H1 (cell line): ENCODE measurements around the gene SPACDR. TPM values are rescaled to one million over a fixed set of nuclear protein-coding genes. Genes with fewer than 3 reads are reported as not detected.

Source experiments
- CTCF ChIA-PET: fragments of 300-600 bp; sonication (Branson Sonifier 250); formaldehyde crosslinking; loops from one replicate; lab custom pipeline; 2021; ENCODE audit not compliant: partially characterized antibody; lab: Charles Lee
- POLR2A ChIA-PET: fragments of 300-600 bp; sonication (Branson Sonifier 250); formaldehyde crosslinking; loops from one replicate; lab custom pipeline; 2021; ENCODE audit warnings: inconsistent platforms; ENCODE audit not compliant: partially characterized antibody; lab: Charles Lee
- DNase-seq, 2 experiments: peaks; one replicate each; pipeline versions ENCODE4 v3.0.0 to v3.0.0-alpha.2; 2010 to 2022; ENCODE audit warnings: low spot score in 2 of 2, low read depth in 1 of 2, mixed read lengths in 1 of 2
- FAIRE-seq: peaks from 2 replicates; lab custom pipeline; 2011; peaks lifted over from hg19 to GRCh38; lab: Jason Lieb, UNC
- H2AFZ ChIP-seq: 2 replicates; pipeline ENCODE4 v1.8.1; 2012; ENCODE audit warnings: low read length, inconsistent platforms
- H2AK5ac ChIP-seq: 2 replicates; pipeline ENCODE4 v1.6.1; 2013; ENCODE audit warnings: low read depth, low read length
- H2BK120ac ChIP-seq: replicated peaks from 2 replicates; pipeline ENCODE3; 2013; ENCODE audit warnings: low read depth, low read length, inconsistent platforms
- H2BK12ac ChIP-seq: 2 replicates; pipeline ENCODE4 v1.6.1; 2013; ENCODE audit warnings: low read depth, low read length
- H2BK15ac ChIP-seq: 2 replicates; pipeline ENCODE4 v1.6.1; 2013; ENCODE audit warnings: low read length
- H2BK20ac ChIP-seq: 2 replicates; pipeline ENCODE4 v1.6.1; 2013; ENCODE audit warnings: low read length
- H2BK5ac ChIP-seq: 2 replicates; pipeline ENCODE4 v1.6.1; 2013; ENCODE audit warnings: low read depth, low read length
- H3K14ac ChIP-seq: 2 replicates; pipeline ENCODE4 v1.6.1; 2013; ENCODE audit warnings: inconsistent platforms; ENCODE audit not compliant: insufficient read length
- H3K18ac ChIP-seq: 2 replicates; pipeline ENCODE4 v1.6.1; 2013; ENCODE audit warnings: low read length; ENCODE audit errors: extremely low read depth
- H3K23ac ChIP-seq: 2 replicates; pipeline ENCODE4 v1.6.1; 2013; ENCODE audit warnings: inconsistent platforms; ENCODE audit not compliant: insufficient read length
- H3K23me2 ChIP-seq: 2 replicates; pipeline ENCODE4 v1.6.1; 2013; ENCODE audit warnings: low read depth, low read length
- H3K27ac ChIP-seq: 2 replicates; pipeline ENCODE4 v1.6.1; 2011; ENCODE audit warnings: low read depth, low read length, inconsistent platforms
- H3K27me3 ChIP-seq, 4 experiments: replicated peaks in 1 of 4; 1 replicate in 1 of 4; 2 replicates in 3 of 4; pipeline versions ENCODE4 v1.6.1 to v1.8.1; 2011 to 2013; ENCODE audit warnings: low read length in 3 of 4, mild to moderate bottlenecking in 3 of 4, inconsistent platforms in 2 of 4, mixed read lengths in 2 of 4, moderate library complexity in 1 of 4; ENCODE audit not compliant: control insufficient read depth in 3 of 4, insufficient read depth in 3 of 4; ENCODE audit errors: extremely low read depth in 1 of 4
- H3K36me3 ChIP-seq, 4 experiments: 2 replicates each; pipeline versions ENCODE4 v1.6.1 to v1.8.1; 2011 to 2013; ENCODE audit warnings: mild to moderate bottlenecking in 4 of 4, low read length in 3 of 4, moderate library complexity in 2 of 4, control low read depth in 1 of 4, inconsistent platforms in 1 of 4; ENCODE audit not compliant: insufficient read depth in 4 of 4, control insufficient read depth in 2 of 4
- H3K4ac ChIP-seq: replicated peaks from 2 replicates; pipeline ENCODE3; 2013; ENCODE audit warnings: low read length, low read depth, mixed read lengths, inconsistent platforms; ENCODE audit not compliant: insufficient read length
- H3K4me1 ChIP-seq, 4 experiments: replicated peaks in 1 of 4; 1 replicate in 1 of 4; 2 replicates in 3 of 4; pipeline versions ENCODE4 v1.6.1 to v1.8.1; 2011 to 2013; ENCODE audit warnings: low read length in 3 of 4, inconsistent platforms in 2 of 4, mixed read lengths in 1 of 4; ENCODE audit not compliant: insufficient read depth in 4 of 4, control insufficient read depth in 3 of 4
- H3K4me2 ChIP-seq, 2 experiments: 2 replicates each; pipeline versions ENCODE4 v1.6.1 to v1.8.1; 2011 to 2013; ENCODE audit warnings: low read depth in 2 of 2, low read length in 2 of 2, control low read depth in 1 of 2, inconsistent platforms in 1 of 2, mild to moderate bottlenecking in 1 of 2; ENCODE audit not compliant: insufficient read depth in 1 of 2
- H3K4me3 ChIP-seq, 4 experiments: fragments of 200-600, 300-600 bp in 1 of 4; sonication (generic), shearing (Covaris generic), sonication (Bioruptor Twin) in 1 of 4; 2 replicates each; pipeline versions ENCODE4 v1.5.1 to v1.8.1; 2011 to 2016; ENCODE audit warnings: low read length in 4 of 4, low read depth in 3 of 4, control low read depth in 2 of 4, inconsistent platforms in 2 of 4, mild to moderate bottlenecking in 2 of 4, mixed read lengths in 1 of 4, moderate library complexity in 1 of 4; ENCODE audit not compliant: insufficient read depth in 2 of 4; ENCODE audit errors: extremely low read depth in 1 of 4
- H3K56ac ChIP-seq: replicated peaks from 2 replicates; pipeline ENCODE3; 2013; ENCODE audit warnings: low read depth, mild to moderate bottlenecking, mixed read lengths, low read length, inconsistent platforms; ENCODE audit not compliant: insufficient read length
- H3K79me1 ChIP-seq: 2 replicates; pipeline ENCODE4 v1.6.1; 2013; ENCODE audit warnings: low read depth, low read length, control low read depth
- H3K79me2 ChIP-seq, 2 experiments: 2 replicates each; pipeline versions ENCODE4 v1.6.1 to v1.8.1; 2012 to 2013; ENCODE audit warnings: low read length in 2 of 2, mild to moderate bottlenecking in 2 of 2, inconsistent platforms in 1 of 2; ENCODE audit not compliant: insufficient read depth in 2 of 2, control insufficient read depth in 1 of 2
- H3K9ac ChIP-seq, 4 experiments: replicated peaks in 1 of 4; 1 replicate in 1 of 4; 2 replicates in 3 of 4; pipeline versions ENCODE4 v1.6.1 to v1.8.1; 2011 to 2013; ENCODE audit warnings: low read depth in 3 of 4, low read length in 3 of 4, control low read depth in 2 of 4, mild to moderate bottlenecking in 2 of 4, moderate library complexity in 2 of 4, inconsistent platforms in 1 of 4; ENCODE audit errors: extremely low read depth in 1 of 4
- H3K9me3 ChIP-seq, 2 experiments: 2 replicates each; pipeline versions ENCODE4 v1.6.1 to v1.8.1; 2012 to 2013; ENCODE audit warnings: mild to moderate bottlenecking in 2 of 2, moderate library complexity in 2 of 2, control low read depth in 1 of 2, inconsistent platforms in 1 of 2, low read depth in 1 of 2, low read length in 1 of 2, mixed read lengths in 1 of 2; ENCODE audit not compliant: insufficient read depth in 2 of 2
- H4K20me1 ChIP-seq, 2 experiments: replicated peaks in 1 of 2; 2 replicates each; pipeline versions ENCODE3 to v1.8.1; 2011 to 2013; ENCODE audit warnings: inconsistent platforms in 2 of 2, low read length in 2 of 2, mild to moderate bottlenecking in 1 of 2; ENCODE audit not compliant: insufficient read depth in 2 of 2, control insufficient read depth in 1 of 2
- H4K5ac ChIP-seq: 2 replicates; pipeline ENCODE4 v1.6.1; 2013; ENCODE audit warnings: low read length, low read depth, mixed read lengths, inconsistent platforms; ENCODE audit not compliant: insufficient read length
- H4K8ac ChIP-seq: 2 replicates; pipeline ENCODE4 v1.8.0; 2013; ENCODE audit warnings: mild to moderate bottlenecking, moderate library complexity, low read length, inconsistent platforms; ENCODE audit not compliant: insufficient read depth; ENCODE audit errors: extremely low read depth
- H4K91ac ChIP-seq: replicated peaks from 2 replicates; pipeline ENCODE3; 2013; ENCODE audit warnings: low read length, mixed read lengths, inconsistent platforms; ENCODE audit not compliant: insufficient read length
- ATF3 ChIP-seq: IDR thresholded peaks from 2 replicates; pipeline ENCODE4 v1.6.1; 2011; ENCODE audit warnings: low read depth, mild to moderate bottlenecking, low read length; ENCODE audit not compliant: insufficient read depth
- BACH1 ChIP-seq: IDR thresholded peaks from 2 replicates; pipeline ENCODE4 v1.6.1; 2012; ENCODE audit warnings: low read length, improper control_type of control experiment
- EP300 ChIP-seq, 2 experiments: IDR thresholded peaks; 1 replicate in 1 of 2; 2 replicates in 1 of 2; pipeline ENCODE4 v1.6.1; 2011 to 2012; ENCODE audit warnings: low read depth in 2 of 2, low read length in 2 of 2, mild to moderate bottlenecking in 2 of 2, borderline replicate concordance in 1 of 2, inconsistent platforms in 1 of 2, moderate library complexity in 1 of 2
- HDAC2 ChIP-seq, 2 experiments: fragments of 300-600 bp in 1 of 2; sonication (generic) in 1 of 2; IDR thresholded peaks; 2 replicates each; pipeline ENCODE4 v1.6.1; 2011 to 2012; ENCODE audit warnings: low read depth in 2 of 2, low read length in 2 of 2, mild to moderate bottlenecking in 2 of 2, moderate library complexity in 2 of 2, borderline replicate concordance in 1 of 2, inconsistent platforms in 1 of 2
- NANOG ChIP-seq: IDR thresholded peaks from 2 replicates; pipeline ENCODE4 v1.6.1; 2011; ENCODE audit warnings: low read length, low read depth, mild to moderate bottlenecking, inconsistent platforms; ENCODE audit not compliant: insufficient read depth, poor library complexity, severe bottlenecking
- RFX5 ChIP-seq: IDR thresholded peaks from 2 replicates; pipeline ENCODE4 v1.6.1; 2011; ENCODE audit warnings: low read depth, low read length, improper control_type of control experiment, borderline replicate concordance
- RXRA ChIP-seq: IDR thresholded peaks from 2 replicates; pipeline ENCODE4 v1.6.1; 2011; ENCODE audit warnings: low read depth, mild to moderate bottlenecking, low read length, moderate library complexity; ENCODE audit not compliant: insufficient read depth
- TCF12 ChIP-seq: IDR thresholded peaks from 2 replicates; pipeline ENCODE4 v1.6.1; 2011; ENCODE audit warnings: low read depth, mild to moderate bottlenecking, low read length
- YY1 ChIP-seq: IDR thresholded peaks from 2 replicates; pipeline ENCODE4 v1.6.1; 2011; ENCODE audit warnings: low read depth, mild to moderate bottlenecking, low read length
- WGBS, 2 experiments: shearing (Covaris generic) in 1 of 2; methylation state at CpG; one replicate each; pipeline versions ENCODE4 v1.1.6 to v1.1.7; 2013 to 2015; ENCODE audit warnings: low lambda C conversion rate in 2 of 2, mixed read lengths in 2 of 2, inconsistent platforms in 1 of 2, low coverage in 1 of 2, missing lambda C conversion rate in 1 of 2; ENCODE audit not compliant: insufficient replicate concordance in 2 of 2, insufficient coverage in 1 of 2, insufficient read length in 1 of 2; ENCODE audit errors: extremely low coverage in 1 of 2, missing lambda C conversion rate in 1 of 2; 5-methylcytosine and 5-hydroxymethylcytosine counted together
- polyA plus RNA-seq, 7 experiments: library from polyadenylated mRNA; depleted of rRNA in 3 of 7; stranded (reverse) in 5 of 7; unstranded in 2 of 7; fragments of >200 nt in 5 of 7; fragments of 200-250 nt in 2 of 7; gene quantifications; 1 replicate in 5 of 7; 2 replicates in 1 of 7; 4 replicates in 1 of 7; pipeline versions ENCODE4 v1.2.1 to v1.2.3, GENCODE V29; 2011 to 2013; ENCODE audit warnings: missing spikeins in 2 of 7, mixed read lengths in 2 of 7
- total RNA-seq: library from RNA; stranded (reverse); fragmentation: NEBNext Ultra II Directional; extraction: Animal tissue kit (Norgen Biotek cat#: 25700); gene quantifications from 2 replicates; pipeline ENCODE4 v1.2.1, GENCODE V29; 2021

The SPACDR gene
- total and polyA plus RNA-seq, 2 of the 8 experiments (the other 6 are each of a cell fraction or from before 2014, with no cell fraction given), result 0.26 TPM; not detected in 1

GRCh38 chr7:100496509-100496908 lies 32.4 kb upstream of the SPACDR start:
- H2BK15ac ChIP-seq, result no peak overlapping the region
- no peak for TF ChIP-seq HDAC2 (IDR thresholded peaks at IDR 0.05; ENCODE audit: borderline replicate concordance in 1 of 2, low read depth in 2 of 2, low read length in 2 of 2)
- no peak for TF ChIP-seq BACH1
- no peak for TF ChIP-seq YY1
- TF ChIP-seq RXRA, result no peak
- no peak for TF ChIP-seq RFX5
- no peak for TF ChIP-seq TCF12
- TF ChIP-seq ATF3, result no peak
- TF ChIP-seq NANOG, result no peak
- TF ChIP-seq EP300 (IDR thresholded peaks at IDR 0.05; ENCODE audit: borderline replicate concordance in 1 of 2, low read depth in 2 of 2, low read length in 2 of 2), result no peak

More at GRCh38 chr7:100496509-100496908, 32.4 kb upstream of the SPACDR start:
- peaks cover 0 to 4% (median 2%) of the 10 kb centered on the region in 4 experiments; a peak in 5 of 7 replicates for H3K27me3 ChIP-seq
- H2BK20ac ChIP-seq, result no peak overlapping the region
- H4K20me1 ChIP-seq, result no peaks in the 10 kb centered on the region
- H3K14ac ChIP-seq, result no peak overlapping the region
- no peak overlapping the region for H3K27ac ChIP-seq
- no peak overlapping the region for H2BK5ac ChIP-seq
- no peak overlapping the region for H3K4ac ChIP-seq
- no peak overlapping the region for H3K9ac ChIP-seq
- no peak overlapping the region for H2AFZ ChIP-seq
- POLR2A ChIA-PET, result interaction anchor here (0.7 to 1.3 kb wide), 4 partner anchors 8 to 113 kb away, joined by 3 to 6 read pairs (median 3); no protein-coding TSS in a partner anchor
- peaks cover 0 to 6% (median 2%) of the 10 kb centered on the region in 4 experiments; a peak in 5 of 7 replicates for H3K4me1 ChIP-seq
- H3K9me3 ChIP-seq, result no peaks in the 10 kb centered on the region
- H3K23ac ChIP-seq, result no peak overlapping the region
- H3K4me3 ChIP-seq, result no peak overlapping the region
- no peak overlapping the region for H3K56ac ChIP-seq
- no peaks in the 10 kb centered on the region for H3K79me1 ChIP-seq
- H4K5ac ChIP-seq, result no peak overlapping the region
- no peak overlapping the region for H3K18ac ChIP-seq
- H3K36me3 ChIP-seq, result no peaks in the 10 kb centered on the region
- H2BK120ac ChIP-seq, result no peak overlapping the region
- H2AK5ac ChIP-seq, result no peak overlapping the region
- 92% methylated on average over 6 of the region's 6 CpGs; no CpG with 5 or more reads in 1 of the 2 experiments for WGBS, 2 experiments
- no peak overlapping the region for H2BK12ac ChIP-seq
- no peak overlapping the region for H4K8ac ChIP-seq
- no peaks in the 10 kb centered on the region for H3K79me2 ChIP-seq
- peaks cover 7% of the 10 kb centered on the region; the same call in 1 of the 2 replicates for H3K23me2 ChIP-seq
- H4K91ac ChIP-seq, result no peak overlapping the region
- H3K4me2 ChIP-seq, result no peak overlapping the region
- CTCF ChIA-PET, result interaction anchor here (0.6 to 1.8 kb wide), 5 partner anchors 11 to 172 kb away, joined by 3 to 5 read pairs (median 4); no protein-coding TSS in a partner anchor
- FAIRE-seq (no peak), DNase-seq (no peak)
